Heart right ventricle (tissue), 16 donors: ENCODE data around the gene RAB11A. TPM values are rescaled to one million over a fixed set of nuclear protein-coding genes. Genes with fewer than 3 reads are reported as not detected.

Experiments used
- ATAC-seq, 8 donors: fragments of 200-7000 bp; cut with Tn5 transposase; one replicate each; pipeline ENCODE4 v1.9.1; 2020; ENCODE audit warnings: mild to moderate bottlenecking in 8 of 8, moderate library complexity in 8 of 8, moderate number of reproducible peaks in 1 of 8
- DNase-seq, 2 donors: peaks; one replicate each; pipeline ENCODE4 v3.0.0-alpha.2; 2020
- H3K27ac ChIP-seq, 10 donors: fragments of 200-600 bp; sonication (generic) in 2 of 10; one replicate each; pipeline versions ENCODE4 v1.5.0 to v1.8.0; 2020 to 2022; ENCODE audit warnings: mild to moderate bottlenecking in 3 of 10
- H3K27me3 ChIP-seq, 7 donors: fragments of 200-600 bp; one replicate each; pipeline ENCODE4 v1.8.0; 2021 to 2022; ENCODE audit warnings: mild to moderate bottlenecking in 2 of 7
- H3K36me3 ChIP-seq, 9 donors: fragments of 200-600 bp; sonication (generic) in 1 of 9; one replicate each; pipeline versions ENCODE4 v1.5.0 to v1.8.0; 2020 to 2022; ENCODE audit warnings: mild to moderate bottlenecking in 2 of 9
- H3K4me1 ChIP-seq, 9 donors: fragments of 200-600 bp; sonication (generic) in 1 of 9; one replicate each; pipeline versions ENCODE4 v1.5.0 to v1.8.0; 2020 to 2022; ENCODE audit warnings: mild to moderate bottlenecking in 4 of 9
- H3K4me3 ChIP-seq, 10 donors: fragments of 200-600 bp; sonication (generic) in 2 of 10; one replicate each; pipeline versions ENCODE4 v1.5.0 to v1.8.0; 2020 to 2022; ENCODE audit warnings: mild to moderate bottlenecking in 7 of 10, moderate library complexity in 2 of 10
- H3K9me3 ChIP-seq, 11 donors: fragments of 200-600 bp in 10 of 11; sonication (generic) in 2 of 11; one replicate each; pipeline versions ENCODE4 v1.5.0 to v1.8.0; 2013 to 2022; ENCODE audit warnings: mild to moderate bottlenecking in 2 of 11, control low read depth in 1 of 11, moderate library complexity in 1 of 11
- CTCF ChIP-seq, 9 donors: fragments of 200-600 bp; sonication (generic) in 2 of 9; IDR thresholded peaks; one replicate each; pipeline versions ENCODE4 v1.5.0 to v1.8.0; 2021 to 2022; ENCODE audit warnings: antibody characterized with exemption in 9 of 9, mild to moderate bottlenecking in 5 of 9, moderate library complexity in 1 of 9
- WGBS, 2 donors: extraction: QIAGEN DNeasy Blood & Tissue Kit; methylation state at CpG; one replicate each; pipeline ENCODE4 v1.1.7; 2013; ENCODE audit warnings: inconsistent platforms in 1 of 2; 5-methylcytosine and 5-hydroxymethylcytosine counted together
- intact Hi-C, 10 donors: fragments of 100-400 bp; cut with DNase I; formaldehyde crosslinking; loops; one replicate each; pipeline versions ENCODE4 v1.11.1 to v1.14.2; 2022
- polyA plus RNA-seq, 2 donors: library from polyadenylated mRNA; stranded (reverse); fragments of 200-250 nt; gene quantifications; one replicate each; pipeline ENCODE4 v1.2.3, GENCODE V29; 2013
- total RNA-seq, 10 donors: library from RNA; stranded (reverse); fragmentation: NEBNext Ultra II Directional in 3 of 10; extraction: Animal tissue kit (Norgen Biotek cat#: 25700) in 3 of 10; gene quantifications; one replicate each; pipeline versions ENCODE4 v1.2.1 to v1.2.4, GENCODE V29; 2021 to 2023
- donor health status: Arrhythmogenic right ventricular cardiomyopathy.
- donor health status: ischemic (EF 13 %, LVEDD 7.1; RV severe dilation, severe dysfunction).
- donor health status: healthy with polysubstance abuse.
- donor health status: DM: no; HTN: yes; CAD: no.
- donor health status: DM: no; HTN: no; CAD: no.
- donor health status: ischemic (EF 25% LVEDD 6.9; RV normal size, moderate dysfunction).
- donor health status: ischemic (EF 25% LVEDD 5.7; RV mildly dilated, moderate dysfunction).
- donor health status: healthy.
- donor health status: DM: yes; HTN: yes; CAD: no.
- donor health status: Ischemic cardiomyopathy.
- donor health status: ischemic (EF 35%, LVEDD 5.7; RV mildly dilated, moderate dysfunction).
- donor health status: nonischemic (EF 11% LVEDD 7.7; RV severe dilation, severe dysfunction).
- donor health status: DM: yes; HTN: yes; CAD: no.
- donor health status: PGD.
- donor health status: ischemic (EF 29% LVEDD 5.4; RV normal size, mild dysfunction).
- donor health status: nonischemic (EF 23%, LVEDD 6.1; RV moderate dilation, normal function).

Gene RAB11A
- total and polyA plus RNA-seq, 12 donors, result 28.5 to 211 (median 150) TPM

GRCh38 chr15:65841121-65841930, 28.0 kb upstream of the RAB11A start:
- DNase-seq, result no peak
- Histone ChIP-seq H3K27me3 (no peaks in the 10 kb centered on the region), H3K4me1 (peaks cover 0 to 40% (median 3%) of the 10 kb centered on the region in 9 donors), H3K9me3 (no peaks in the 10 kb centered on the region), H3K27ac (peak overlapping the region in 2 of 10 donors; percentile 21 to 70), H3K4me3 (peak overlapping the region in 6 of 10 donors; percentile 4 to 40 (median 20)), H3K36me3 (no peaks in the 10 kb centered on the region)
- intact Hi-C loops, result loop anchor here in 1 of 10 donors (10.0 kb wide), 1 partner anchor 197 kb away; no protein-coding TSS in a partner anchor
- 49 to 57% methylated on average over 11 of the region's 11 CpGs for WGBS, 2 donors
- ATAC-seq, result peak in 3 of 8 donors; percentile 32 to 42 (median 42)
- TF ChIP-seq CTCF (IDR thresholded peaks at IDR 0.05), result no peak

GRCh38 chr15:65845826-65846519, 23.3 kb upstream of the RAB11A start:
- 77 to 85% methylated on average over 9 of the region's 9 CpGs for WGBS, 2 donors
- intact Hi-C loops, result loop anchor here in 1 of 10 donors (10.0 kb wide), 1 partner anchor 201 kb away; no protein-coding TSS in a partner anchor
- no peak overlapping the region for H3K27ac ChIP-seq
- ATAC-seq (no peak), DNase-seq (no peak)
- no peak for TF ChIP-seq CTCF (IDR thresholded peaks at IDR 0.05)
- H3K9me3 ChIP-seq, result no peaks in the 10 kb centered on the region
- H3K27me3 ChIP-seq, result no peaks in the 10 kb centered on the region
- H3K4me3 ChIP-seq, result no peak overlapping the region
- H3K36me3 ChIP-seq, result no peaks in the 10 kb centered on the region
- peaks cover 0 to 10% (median 0%) of the 10 kb centered on the region in 9 donors for H3K4me1 ChIP-seq

GRCh38 chr15:65847989-65848388, 21.3 kb upstream of the RAB11A start:
- TF ChIP-seq CTCF (IDR thresholded peaks at IDR 0.05), result no peak
- intact Hi-C loops, result loop anchor here in 1 of 10 donors (10.0 kb wide), 1 partner anchor 203 kb away; no protein-coding TSS in a partner anchor
- no peaks in the 10 kb centered on the region for H3K4me1 ChIP-seq
- ATAC-seq, result no peak
- no peak overlapping the region for H3K4me3 ChIP-seq
- H3K27ac ChIP-seq, result no peak overlapping the region
- H3K27me3 ChIP-seq, result no peaks in the 10 kb centered on the region
- no peaks in the 10 kb centered on the region for H3K9me3 ChIP-seq
- DNase-seq, result no peak
- H3K36me3 ChIP-seq, result no peaks in the 10 kb centered on the region

- no peaks in the 10 kb centered on the region for H3K9me3 ChIP-seq
- no peak for ATAC-seq
- H3K27me3 ChIP-seq, result no peaks in the 10 kb centered on the region
- no peak overlapping the region for H3K4me3 ChIP-seq
- no peak overlapping the region for H3K27ac ChIP-seq
- TF ChIP-seq CTCF (IDR thresholded peaks at IDR 0.05), result no peak
- WGBS, 2 donors, result 92 to 96% methylated on average over 5 of the region's 5 CpGs
- no peaks in the 10 kb centered on the region for H3K36me3 ChIP-seq
- intact Hi-C loops, result loop anchor here in 3 of 10 donors (10.0 kb wide), 2 partner anchors 207 to 217 kb away; no protein-coding TSS in a partner anchor
- H3K4me1 ChIP-seq, result no peaks in the 10 kb centered on the region
- DNase-seq, result no peak
These were observed 17.3 kb upstream of the RAB11A start for GRCh38 chr15:65851981-65852380.
